Memory B cell (primary cell): ENCODE results near the gene THADA.
A peak's percentile ranks its signal among the peaks of the same experiment; 100 is the strongest.

Source experiments
- ATAC-seq: fragments of 150-1000 bp; cut with Tn5 transposase; 2 replicates; pipeline ENCODE4 v1.10.0; 2021; ENCODE audit warnings: low read depth, mild to moderate bottlenecking, moderate library complexity
- DNase-seq, 2 donors: peaks; one replicate each; pipeline ENCODE4 v3.0.0; 2022; ENCODE audit warnings: low spot score in 2 of 2
- H3K27ac Mint-ChIP-seq: one replicate; pipeline ENCODE4 v1.8.0; 2022; ENCODE audit warnings: mild to moderate bottlenecking, moderate library complexity, mixed read lengths
- H3K27me3 Mint-ChIP-seq: one replicate; pipeline ENCODE4 v1.8.0; 2022; ENCODE audit warnings: mixed read lengths
- H3K36me3 Mint-ChIP-seq: one replicate; pipeline ENCODE4 v1.8.0; 2022; ENCODE audit warnings: mild to moderate bottlenecking, mixed read lengths
- H3K4me1 Mint-ChIP-seq: one replicate; pipeline ENCODE4 v1.8.0; 2022; ENCODE audit warnings: mixed read lengths
- H3K4me3 Mint-ChIP-seq: one replicate; pipeline ENCODE4 v1.8.0; 2022; ENCODE audit warnings: mild to moderate bottlenecking, moderate library complexity, mixed read lengths
- H3K9me3 Mint-ChIP-seq: one replicate; pipeline ENCODE4 v1.8.0; 2022; ENCODE audit warnings: mixed read lengths

THADA gene

GRCh38 chr2:43333101-43333655 lies 262.7 kb downstream of the THADA start:
- Mint-ChIP-seq H3K27ac (no peak overlapping the region), H3K36me3 (peaks cover 18% of the 10 kb centered on the region), H3K9me3 (no peaks in the 10 kb centered on the region), H3K27me3 (no peaks in the 10 kb centered on the region), H3K4me3 (no peak overlapping the region), H3K4me1 (peaks cover 7% of the 10 kb centered on the region)
- ATAC-seq (no peak), DNase-seq (no peak)

- DNase-seq (no peak), ATAC-seq (no peak)
- H3K27ac Mint-ChIP-seq, result no peak overlapping the region
- no peaks in the 10 kb centered on the region for H3K27me3 Mint-ChIP-seq
- H3K9me3 Mint-ChIP-seq, result no peaks in the 10 kb centered on the region
- H3K36me3 Mint-ChIP-seq, result peaks cover 18% of the 10 kb centered on the region
- H3K4me3 Mint-ChIP-seq, result no peak overlapping the region
- peaks cover 7% of the 10 kb centered on the region for H3K4me1 Mint-ChIP-seq
These were observed 263.2 kb downstream of the THADA start for GRCh38 chr2:43332653-43333052.

GRCh38 chr2:43331422-43331821 lies 264.4 kb downstream of the THADA start:
- ATAC-seq (no peak), DNase-seq (no peak)
- Mint-ChIP-seq H3K36me3 (peaks cover 24% of the 10 kb centered on the region), H3K4me3 (no peak overlapping the region), H3K9me3 (no peaks in the 10 kb centered on the region), H3K27ac (peak overlapping the region; percentile 10), H3K4me1 (peaks cover 12% of the 10 kb centered on the region), H3K27me3 (no peaks in the 10 kb centered on the region)

GRCh38 chr2:43329637-43330036 lies 266.2 kb downstream of the THADA start:
- Mint-ChIP-seq H3K27me3 (no peaks in the 10 kb centered on the region), H3K4me1 (peaks cover 12% of the 10 kb centered on the region), H3K9me3 (no peaks in the 10 kb centered on the region), H3K4me3 (no peak overlapping the region), H3K36me3 (peaks cover 33% of the 10 kb centered on the region), H3K27ac (no peak overlapping the region)
- no peak for ATAC-seq
- no peak for DNase-seq

GRCh38 chr2:43328832-43329231 lies 267.0 kb downstream of the THADA start:
- H3K27me3 Mint-ChIP-seq, result no peaks in the 10 kb centered on the region
- ATAC-seq (no peak), DNase-seq (no peak)
- peaks cover 9% of the 10 kb centered on the region for H3K4me1 Mint-ChIP-seq
- H3K4me3 Mint-ChIP-seq, result no peak overlapping the region
- H3K36me3 Mint-ChIP-seq, result peaks cover 32% of the 10 kb centered on the region
- H3K27ac Mint-ChIP-seq, result no peak overlapping the region
- no peaks in the 10 kb centered on the region for H3K9me3 Mint-ChIP-seq

- peaks cover 9% of the 10 kb centered on the region for H3K4me1 Mint-ChIP-seq
- H3K9me3 Mint-ChIP-seq, result no peaks in the 10 kb centered on the region
- peaks cover 27% of the 10 kb centered on the region for H3K36me3 Mint-ChIP-seq
- no peaks in the 10 kb centered on the region for H3K27me3 Mint-ChIP-seq
- no peak overlapping the region for H3K4me3 Mint-ChIP-seq
- H3K27ac Mint-ChIP-seq, result no peak overlapping the region
- no peak for ATAC-seq
- no peak for DNase-seq
These were observed 267.7 kb downstream of the THADA start for GRCh38 chr2:43328133-43328532.

GRCh38 chr2:43327119-43327518 lies 268.7 kb downstream of the THADA start:
- no peaks in the 10 kb centered on the region for H3K27me3 Mint-ChIP-seq
- peaks cover 23% of the 10 kb centered on the region for H3K36me3 Mint-ChIP-seq
- peaks cover 7% of the 10 kb centered on the region for H3K4me1 Mint-ChIP-seq
- H3K9me3 Mint-ChIP-seq, result no peaks in the 10 kb centered on the region
- no peak overlapping the region for H3K27ac Mint-ChIP-seq
- no peak for ATAC-seq
- DNase-seq, result no peak
- no peak overlapping the region for H3K4me3 Mint-ChIP-seq

- peaks cover 21% of the 10 kb centered on the region for H3K36me3 Mint-ChIP-seq
- DNase-seq, result no peak
These were observed 269.6 kb downstream of the THADA start for GRCh38 chr2:43326101-43326825.

GRCh38 chr2:43325107-43325811 lies 270.6 kb downstream of the THADA start:
- H3K4me3 Mint-ChIP-seq, result no peak overlapping the region
- ATAC-seq, result no peak
- H3K9me3 Mint-ChIP-seq, result no peaks in the 10 kb centered on the region
- H3K27ac Mint-ChIP-seq, result peak overlapping the region; percentile 1
- no peaks in the 10 kb centered on the region for H3K27me3 Mint-ChIP-seq
- no peak for DNase-seq
- peaks cover 27% of the 10 kb centered on the region for H3K36me3 Mint-ChIP-seq
- H3K4me1 Mint-ChIP-seq, result peaks cover 4% of the 10 kb centered on the region

More at GRCh38 chr2:43326101-43326825, 269.6 kb downstream of the THADA start:
- no peaks in the 10 kb centered on the region for H3K9me3 Mint-ChIP-seq
- H3K27ac Mint-ChIP-seq, result no peak overlapping the region
- H3K4me3 Mint-ChIP-seq, result no peak overlapping the region
- no peaks in the 10 kb centered on the region for H3K27me3 Mint-ChIP-seq
- ATAC-seq, result no peak
- H3K4me1 Mint-ChIP-seq, result peaks cover 4% of the 10 kb centered on the region

- Mint-ChIP-seq H3K36me3 (peaks cover 32% of the 10 kb centered on the region), H3K4me1 (peaks cover 4% of the 10 kb centered on the region), H3K27me3 (no peaks in the 10 kb centered on the region), H3K27ac (no peak overlapping the region), H3K4me3 (no peak overlapping the region), H3K9me3 (no peaks in the 10 kb centered on the region)
- DNase-seq (no peak), ATAC-seq (no peak)
These were observed 271.4 kb downstream of the THADA start for GRCh38 chr2:43324259-43325106.

GRCh38 chr2:43323857-43324256 lies 272.0 kb downstream of the THADA start:
- peaks cover 36% of the 10 kb centered on the region for H3K36me3 Mint-ChIP-seq
- DNase-seq, result no peak
- H3K4me3 Mint-ChIP-seq, result no peak overlapping the region
- H3K27ac Mint-ChIP-seq, result no peak overlapping the region
- ATAC-seq, result no peak
- H3K4me1 Mint-ChIP-seq, result peaks cover 4% of the 10 kb centered on the region
- no peaks in the 10 kb centered on the region for H3K9me3 Mint-ChIP-seq
- no peaks in the 10 kb centered on the region for H3K27me3 Mint-ChIP-seq

GRCh38 chr2:43321446-43321845 lies 274.4 kb downstream of the THADA start:
- H3K4me1 Mint-ChIP-seq, result no peaks in the 10 kb centered on the region
- H3K27me3 Mint-ChIP-seq, result no peaks in the 10 kb centered on the region
- DNase-seq, result no peak
- H3K4me3 Mint-ChIP-seq, result no peak overlapping the region
- no peak for ATAC-seq
- H3K9me3 Mint-ChIP-seq, result no peaks in the 10 kb centered on the region
- H3K27ac Mint-ChIP-seq, result no peak overlapping the region
- peaks cover 31% of the 10 kb centered on the region for H3K36me3 Mint-ChIP-seq

- Mint-ChIP-seq H3K36me3 (peaks cover 23% of the 10 kb centered on the region), H3K9me3 (no peaks in the 10 kb centered on the region), H3K27ac (no peak overlapping the region), H3K4me1 (peaks cover 2% of the 10 kb centered on the region), H3K4me3 (no peak overlapping the region), H3K27me3 (no peaks in the 10 kb centered on the region)
- ATAC-seq (no peak), DNase-seq (no peak)
These were observed 276.3 kb downstream of the THADA start for GRCh38 chr2:43319541-43319940.

- Mint-ChIP-seq H3K4me3 (no peak overlapping the region), H3K9me3 (no peaks in the 10 kb centered on the region), H3K4me1 (peaks cover 2% of the 10 kb centered on the region), H3K36me3 (peaks cover 22% of the 10 kb centered on the region), H3K27me3 (no peaks in the 10 kb centered on the region), H3K27ac (no peak overlapping the region)
- DNase-seq (no peak), ATAC-seq (no peak)
These were observed 277.0 kb downstream of the THADA start for GRCh38 chr2:43318791-43319190.
